Endometrial microvascular endothelial cells (primary cell): Measurements from ENCODE around the gene FMO1. TPM values are rescaled to one million over a fixed set of nuclear protein-coding genes. Genes with fewer than 3 reads are reported as not detected.
"Not testable (repeated sequence)": the region's sequence is repeated elsewhere in the genome, so short reads cannot be mapped to it uniquely, and the experiment has no call there.

Experiments used
- in situ Hi-C: cut with HindIII; loops from 2 replicates; pipeline ENCODE4 v1.10.0; 2017; ENCODE audit warnings: low sequenced_read_pairs, low pct_unique_long_range_greater_than_20kb; ENCODE audit errors: inconsistent ontology term
- total RNA-seq: library from RNA; depleted of rRNA; stranded (reverse); fragments of >200 nt; gene quantifications from one replicate; pipeline ENCODE4 v1.2.3, GENCODE V29; 2015; ENCODE audit errors: inconsistent ontology term

The FMO1 gene
- total RNA-seq, 1 donor from 2014 or later: not detected

DNA sequence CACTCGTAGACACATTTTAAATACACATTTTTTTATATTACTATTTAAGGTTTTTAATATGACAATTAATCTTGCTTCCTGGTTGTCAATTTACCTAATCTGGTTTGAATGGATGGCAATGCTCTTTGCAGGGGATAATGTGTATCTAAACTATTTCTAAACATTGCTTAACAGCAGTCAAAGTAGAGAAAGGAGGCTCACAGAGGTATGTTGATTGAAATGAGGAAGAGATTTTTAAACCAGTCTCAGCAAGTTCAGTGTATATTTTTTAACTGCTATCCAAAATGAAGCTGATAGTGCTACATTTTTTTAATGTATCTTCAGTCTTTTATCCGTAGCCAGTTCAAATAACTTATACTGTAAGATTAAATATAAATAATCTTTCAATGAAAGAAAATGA is 17.4 kb downstream of the FMO1 start:
- in situ Hi-C loops: no loop called here

GRCh38 chr1:171266930-171267329 is 18.6 kb downstream of the FMO1 start:
- in situ Hi-C loops: no loop called here

- in situ Hi-C loops: no loop called here
Measured at GRCh38 chr1:171267391-171267790, 19.1 kb downstream of the FMO1 start.

GRCh38 chr1:171270806-171271205 is 22.5 kb downstream of the FMO1 start:
- in situ Hi-C loops: no loop called here

- in situ Hi-C loops: no loop called here
Measured at GRCh38 chr1:171277534-171277933, 29.2 kb downstream of the FMO1 start.

DNA sequence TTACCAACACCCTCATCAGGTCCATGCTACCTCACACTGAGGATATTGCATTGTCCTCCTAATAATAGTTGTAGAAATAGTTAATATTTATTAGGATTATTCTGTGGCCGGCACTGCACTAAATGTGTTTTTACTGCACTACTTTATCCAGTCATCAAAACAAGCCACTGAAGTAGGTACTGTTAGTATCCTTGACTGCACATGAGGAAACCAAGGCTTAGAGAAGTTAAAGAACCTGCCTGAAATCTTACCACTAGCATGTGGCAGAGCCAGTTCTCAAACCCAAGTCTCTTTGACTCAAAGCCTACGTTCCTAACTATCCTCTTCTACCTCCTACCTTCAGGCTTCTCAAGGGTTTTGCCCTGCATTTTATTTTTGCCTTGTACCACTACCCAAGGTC is 30.9 kb downstream of the FMO1 start:
- in situ Hi-C loops: no loop called here

GRCh38 chr1:171279678-171280077 is 31.4 kb downstream of the FMO1 start:
- in situ Hi-C loops: no loop called here

- in situ Hi-C loops: no loop called here
Measured at GRCh38 chr1:171280599-171280998, 32.3 kb downstream of the FMO1 start.

- in situ Hi-C loops: no loop called here
Measured at GRCh38 chr1:171286032-171286705, 37.9 kb downstream of the FMO1 start.

DNA sequence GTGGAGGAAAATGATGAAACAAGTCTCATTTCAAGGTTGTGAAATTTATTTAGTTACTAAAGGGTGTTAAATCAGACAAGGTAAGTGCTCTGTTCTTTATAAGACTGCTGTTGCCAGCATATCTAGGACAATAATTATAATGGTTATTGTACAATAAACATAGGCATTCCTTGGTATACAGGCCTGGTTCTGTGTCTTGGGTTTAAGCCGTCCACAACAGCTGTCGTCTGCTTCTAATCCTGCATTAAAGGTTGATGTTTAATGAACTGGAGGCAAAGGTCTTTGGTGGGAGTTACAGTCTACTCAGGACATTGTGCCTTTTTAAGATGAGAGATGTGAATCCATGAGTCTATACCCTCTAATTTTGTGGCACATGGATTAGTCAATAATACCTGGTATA is 42.3 kb downstream of the FMO1 start:
- in situ Hi-C loops: no loop called here

DNA sequence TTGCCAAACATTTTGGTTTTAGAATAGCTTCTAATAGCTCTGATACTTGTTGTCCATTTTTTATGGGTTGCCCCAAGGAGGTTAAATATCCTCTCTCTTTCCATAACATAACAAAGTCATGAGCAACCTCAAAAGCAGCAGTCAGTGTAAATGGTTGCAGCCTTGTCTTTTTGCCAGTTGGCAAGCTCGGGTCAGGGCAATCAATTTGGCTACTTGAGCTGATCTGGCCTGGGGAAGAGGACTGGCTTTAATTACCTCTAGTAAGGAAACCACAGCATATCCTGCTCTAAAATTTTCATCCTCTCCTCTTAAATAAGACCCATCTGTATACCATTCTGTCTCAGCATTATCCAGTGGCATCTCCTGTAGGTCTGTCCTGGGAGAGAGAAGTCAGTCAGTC is 44.5 kb downstream of the FMO1 start:
- in situ Hi-C loops: no loop called here

DNA sequence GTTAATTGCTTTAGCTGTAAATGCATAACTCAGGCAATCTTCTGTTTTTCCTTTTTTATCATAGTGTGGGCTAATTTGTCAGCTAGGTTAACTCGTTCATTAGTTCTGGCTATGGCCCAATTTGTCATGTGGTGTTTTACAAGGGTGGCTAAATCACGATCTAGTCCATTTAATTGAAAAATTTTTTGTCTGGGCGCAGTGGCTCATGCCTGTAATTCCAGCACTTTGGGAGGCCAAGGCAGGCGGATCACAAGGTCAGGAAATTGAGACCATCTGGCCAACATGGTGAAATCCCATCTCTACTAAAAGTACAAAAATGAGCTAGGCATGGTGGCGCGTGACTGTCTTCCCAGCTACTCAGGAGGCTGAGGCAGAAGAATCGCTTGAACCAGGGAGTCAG is 47.1 kb downstream of the FMO1 start:
- in situ Hi-C loops: not testable (repeated sequence)

DNA sequence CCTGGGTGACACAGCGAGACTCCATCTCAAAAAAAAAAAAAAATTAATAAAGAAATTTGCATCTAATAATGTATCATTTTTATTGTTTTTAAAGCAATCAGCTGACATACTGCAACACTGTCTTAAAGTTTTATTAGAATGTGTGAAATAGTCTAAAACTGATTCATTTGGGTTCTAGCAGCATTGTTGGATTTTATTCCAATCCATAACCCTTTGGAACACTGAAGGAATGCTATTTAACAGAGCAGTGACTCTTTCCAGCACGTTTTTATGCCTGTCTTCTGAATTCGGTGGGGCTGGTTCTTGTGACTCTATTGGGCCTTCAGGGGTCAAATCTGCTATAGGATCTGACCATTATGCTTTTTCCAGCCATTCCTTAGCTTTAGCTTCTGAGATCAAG is 47.5 kb downstream of the FMO1 start:
- in situ Hi-C loops: no loop called here

DNA sequence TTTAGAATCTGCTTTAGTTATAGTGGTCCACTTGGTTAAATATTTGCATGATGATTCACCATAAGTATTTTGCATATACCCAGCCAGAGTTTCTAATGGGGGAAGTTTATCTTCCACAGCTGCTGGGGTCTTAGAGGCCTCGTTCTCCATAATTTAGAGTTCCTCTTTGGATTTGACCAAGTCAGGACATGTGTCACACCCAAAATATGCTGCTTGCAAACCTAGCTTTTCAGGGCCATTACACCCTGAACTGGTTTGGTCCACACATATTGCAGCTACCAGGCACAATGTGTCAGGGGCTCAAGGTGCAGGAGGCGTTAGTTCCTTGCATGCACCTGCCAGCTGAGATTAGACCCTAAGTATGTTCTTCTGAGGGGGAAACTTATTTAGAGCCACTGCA is 48.6 kb downstream of the FMO1 start:
- in situ Hi-C loops: no loop called here

DNA sequence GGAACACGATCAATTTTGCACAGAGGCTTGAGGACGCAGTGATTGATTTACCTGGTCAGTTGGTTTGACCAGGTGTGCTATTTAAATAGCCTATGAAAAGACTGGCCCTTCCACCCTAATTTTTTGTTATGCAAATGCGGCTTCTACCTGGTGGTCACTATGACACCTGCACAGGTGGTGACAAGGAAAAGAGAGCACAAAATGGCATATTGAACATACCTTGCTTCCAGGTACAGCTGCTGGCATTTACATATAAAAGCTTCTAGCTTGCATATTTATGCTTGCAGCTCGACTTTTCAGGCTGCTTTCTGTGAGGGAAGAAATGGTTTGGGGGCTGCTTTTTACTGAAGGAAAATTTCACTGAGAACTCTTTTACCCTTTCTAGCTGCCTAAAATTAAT is 50.4 kb downstream of the FMO1 start:
- in situ Hi-C loops: no loop called here

DNA sequence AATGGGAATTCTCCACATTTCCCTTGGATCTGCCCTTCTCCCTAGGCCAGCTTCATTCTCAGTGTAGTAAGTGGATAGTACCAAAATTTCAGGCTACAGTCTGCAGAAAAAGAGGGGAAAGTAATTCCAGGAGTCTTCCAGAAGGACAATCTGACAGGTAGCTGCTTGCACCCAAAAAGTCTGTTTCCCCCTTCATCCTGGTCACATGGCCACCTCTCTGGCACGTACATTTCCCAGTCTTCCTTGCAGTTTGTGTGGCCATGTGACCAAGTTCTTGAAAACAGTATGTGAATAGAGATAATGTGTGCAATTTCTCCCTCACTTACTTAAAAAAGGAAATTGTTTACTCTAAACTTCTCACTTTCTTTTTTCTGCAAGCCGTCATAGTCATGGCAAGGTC is 51.0 kb downstream of the FMO1 start:
- in situ Hi-C loops: no loop called here

DNA sequence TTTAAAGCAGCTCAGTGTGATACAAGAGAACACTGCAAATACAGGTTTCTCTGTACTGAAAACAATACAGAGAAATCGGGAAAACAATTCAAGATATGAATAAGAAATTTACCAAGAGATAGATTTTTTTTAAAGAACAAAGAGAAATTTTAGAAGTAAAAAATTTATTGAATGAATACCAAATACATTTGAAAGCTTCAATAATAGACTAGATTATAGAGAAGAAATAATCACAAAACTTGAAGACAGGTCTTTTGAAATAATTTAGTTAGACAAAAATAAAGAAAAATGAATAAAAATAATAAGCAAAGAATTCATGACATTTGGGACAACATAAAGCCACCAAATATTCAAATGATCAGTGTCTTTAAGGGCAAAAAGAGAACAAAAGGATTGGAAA is 52.1 kb downstream of the FMO1 start:
- in situ Hi-C loops: no loop called here

GRCh38 chr1:171310661-171311087 is 62.4 kb downstream of the FMO1 start:
- in situ Hi-C loops: no loop called here

DNA sequence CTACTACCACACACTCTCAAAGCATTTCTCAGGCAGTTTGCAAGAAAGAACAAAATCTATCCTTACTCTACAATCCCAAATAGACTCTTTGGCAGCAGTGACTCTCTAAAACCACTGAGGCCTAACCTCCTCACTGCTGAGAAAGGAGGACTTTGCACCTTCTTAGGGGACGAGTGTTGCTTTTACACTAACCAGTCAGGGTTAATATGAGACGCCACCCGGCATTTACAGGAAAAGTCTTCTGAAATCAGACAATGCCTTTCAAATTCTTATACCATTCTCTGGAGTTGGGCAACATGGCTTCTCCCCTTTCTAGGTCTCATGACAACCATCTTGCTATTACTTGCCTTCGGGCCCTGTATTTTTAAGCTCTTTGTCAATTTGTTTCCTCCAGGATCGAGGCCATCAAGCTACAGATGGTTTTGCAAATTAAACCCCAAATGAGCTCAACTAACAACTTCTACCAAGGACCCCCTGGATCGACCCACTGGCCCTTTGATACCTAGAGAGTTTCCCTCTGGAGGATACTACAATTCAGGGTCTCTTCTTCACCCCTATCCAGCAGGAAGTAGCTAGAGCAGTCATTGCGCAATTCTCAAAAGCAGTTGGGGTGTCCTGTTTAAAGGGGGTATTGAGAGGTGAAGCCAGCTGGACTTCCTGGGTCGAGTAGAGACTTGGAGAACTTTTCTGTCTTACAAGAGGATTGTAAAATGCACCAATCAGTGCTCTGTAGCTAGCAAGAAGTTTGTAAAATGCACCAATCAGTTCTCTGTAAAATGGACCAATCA is 63.7 kb downstream of the FMO1 start:
- in situ Hi-C loops: no loop called here

- in situ Hi-C loops: no loop called here
Measured at GRCh38 chr1:171313319-171313834, 65.1 kb downstream of the FMO1 start.
